Gastrocnemius medialis (tissue), 4 donors: Measurements from ENCODE around the gene BEND6. TPM values are rescaled to one million over a fixed set of nuclear protein-coding genes. Genes with fewer than 3 reads are reported as not detected.

Experiments used
- ATAC-seq, 2 donors: fragments of 150-250 bp; one replicate each; pipeline ENCODE4 v1.9.1; 2016
- DNase-seq, 2 donors: peaks; one replicate each; pipeline ENCODE4 v3.0.0-alpha.2; 2019
- H3K27ac ChIP-seq, 4 donors: fragments of 200-600 bp; sonication (generic); 1 replicate in 1 of 4; 2 replicates in 3 of 4; pipeline ENCODE4 v1.5.1; 2016 to 2018; ENCODE audit warnings: mild to moderate bottlenecking in 2 of 4, moderate library complexity in 1 of 4
- H3K27me3 ChIP-seq, 3 donors: fragments of 200-600 bp; sonication (generic) in 2 of 3; 1 replicate in 1 of 3; 2 replicates in 2 of 3; pipeline versions ENCODE4 v1.5.1 to v1.6.0; 2016 to 2019; ENCODE audit warnings: mild to moderate bottlenecking in 1 of 3, moderate library complexity in 1 of 3
- H3K36me3 ChIP-seq, 2 donors: fragments of 200-600 bp; sonication (generic) in 1 of 2; one replicate each; pipeline ENCODE4 v1.5.1; 2017 to 2018
- H3K4me1 ChIP-seq, 2 donors: fragments of 200-600 bp; sonication (generic) in 1 of 2; one replicate each; pipeline ENCODE4 v1.5.1; 2016 to 2017; ENCODE audit warnings: mild to moderate bottlenecking in 2 of 2
- H3K4me3 ChIP-seq, 4 donors: fragments of 200-600 bp; sonication (generic) in 3 of 4; 1 replicate in 1 of 4; 2 replicates in 3 of 4; pipeline ENCODE4 v1.5.1; 2016 to 2019; ENCODE audit warnings: mild to moderate bottlenecking in 2 of 4
- H3K9me3 ChIP-seq, 3 donors: fragments of 200-600 bp; sonication (generic) in 2 of 3; 1 replicate in 1 of 3; 2 replicates in 2 of 3; pipeline ENCODE4 v1.5.1; 2016 to 2019
- POLR2A ChIP-seq, 2 donors: fragments of 450-650 bp; IDR thresholded peaks; one replicate each; pipeline ENCODE4 v1.6.1; 2017; ENCODE audit warnings: antibody characterized with exemption in 2 of 2, mild to moderate bottlenecking in 2 of 2, moderate library complexity in 2 of 2
- in situ Hi-C, 4 donors: fragments of 200-750 bp; cut with MboI; loops; one replicate each; pipeline versions ENCODE4 v1.15.0 to v1.8.0; 2017; ENCODE audit warnings: low sequenced_read_pairs in 4 of 4
- intact Hi-C: fragments of 100-400 bp; cut with DNase I; formaldehyde crosslinking; loops from one replicate; pipeline ENCODE4 v1.15.1; 2023; ENCODE audit warnings: low total_unique reads
- total RNA-seq, 4 donors: library from RNA; depleted of rRNA; stranded (reverse); fragments of >200 nt; gene quantifications; one replicate each; pipeline versions ENCODE4 v1.1.0 to v1.2.3, GENCODE V29; 2016
- TF ChIP-seq, protein P1 (sequence below), 5 experiments: fragments of 450-650 bp in 3 of 5; fragments of 200-600 bp in 2 of 5; sonication (generic) in 2 of 5; IDR thresholded peaks in 4 of 5; conservative IDR thresholded peaks in 1 of 5; 1 replicate in 4 of 5; 2 replicates in 1 of 5; pipeline ENCODE4 v1.5.1; 2016 to 2019; ENCODE audit warnings: antibody characterized with exemption in 5 of 5, mild to moderate bottlenecking in 3 of 5, moderate library complexity in 3 of 5

Gene BEND6
- total RNA-seq, 4 donors from 2014 or later: 0.15 to 0.97 (median 0.56) TPM

DNA sequence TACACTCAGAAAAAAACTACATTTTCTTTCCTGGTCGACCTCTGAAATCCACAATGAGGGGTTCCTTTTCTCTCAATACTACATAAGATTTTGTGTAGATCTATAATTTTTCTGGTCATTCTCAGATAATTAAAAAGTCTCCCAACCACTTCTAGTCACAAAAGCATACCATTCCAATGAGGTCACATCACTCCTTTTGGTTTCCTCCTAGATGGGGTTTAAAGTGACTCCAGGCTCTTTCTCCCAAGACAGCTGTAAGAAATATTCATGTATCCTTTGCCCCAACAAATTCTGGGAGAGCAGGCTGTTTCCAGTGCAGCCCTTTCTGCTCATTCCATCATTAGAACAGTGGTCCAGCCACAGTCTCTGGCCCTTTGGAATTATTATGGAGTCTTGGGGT is 43.1 kb upstream of the BEND6 start:
- in situ Hi-C loops (loop anchor here in 2 of 4 donors (5.0 to 25.0 kb wide), 2 partner anchors 100 kb away; no protein-coding TSS in a partner anchor), intact Hi-C loops (loop anchor here (5.0 kb wide), 1 partner anchor 40 kb away; no protein-coding TSS in a partner anchor)
- Histone ChIP-seq H3K9me3 (no peaks in the 10 kb centered on the region), H3K36me3 (no peaks in the 10 kb centered on the region), H3K27me3 (no peaks in the 10 kb centered on the region), H3K4me3 (no peak overlapping the region), H3K27ac (no peak overlapping the region), H3K4me1 (peaks cover 3 to 5% of the 10 kb centered on the region in 2 donors)
- ATAC-seq (no peak), DNase-seq (no peak)
- TF ChIP-seq POLR2A (IDR thresholded peaks at IDR 0.05): no peak
- TF ChIP-seq, protein P1, sequence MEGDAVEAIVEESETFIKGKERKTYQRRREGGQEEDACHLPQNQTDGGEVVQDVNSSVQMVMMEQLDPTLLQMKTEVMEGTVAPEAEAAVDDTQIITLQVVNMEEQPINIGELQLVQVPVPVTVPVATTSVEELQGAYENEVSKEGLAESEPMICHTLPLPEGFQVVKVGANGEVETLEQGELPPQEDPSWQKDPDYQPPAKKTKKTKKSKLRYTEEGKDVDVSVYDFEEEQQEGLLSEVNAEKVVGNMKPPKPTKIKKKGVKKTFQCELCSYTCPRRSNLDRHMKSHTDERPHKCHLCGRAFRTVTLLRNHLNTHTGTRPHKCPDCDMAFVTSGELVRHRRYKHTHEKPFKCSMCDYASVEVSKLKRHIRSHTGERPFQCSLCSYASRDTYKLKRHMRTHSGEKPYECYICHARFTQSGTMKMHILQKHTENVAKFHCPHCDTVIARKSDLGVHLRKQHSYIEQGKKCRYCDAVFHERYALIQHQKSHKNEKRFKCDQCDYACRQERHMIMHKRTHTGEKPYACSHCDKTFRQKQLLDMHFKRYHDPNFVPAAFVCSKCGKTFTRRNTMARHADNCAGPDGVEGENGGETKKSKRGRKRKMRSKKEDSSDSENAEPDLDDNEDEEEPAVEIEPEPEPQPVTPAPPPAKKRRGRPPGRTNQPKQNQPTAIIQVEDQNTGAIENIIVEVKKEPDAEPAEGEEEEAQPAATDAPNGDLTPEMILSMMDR (IDR thresholded peaks at IDR 0.05 in 4 of 5, conservative IDR thresholded peaks at IDR 0.05 in 1 of 5): no peak

DNA sequence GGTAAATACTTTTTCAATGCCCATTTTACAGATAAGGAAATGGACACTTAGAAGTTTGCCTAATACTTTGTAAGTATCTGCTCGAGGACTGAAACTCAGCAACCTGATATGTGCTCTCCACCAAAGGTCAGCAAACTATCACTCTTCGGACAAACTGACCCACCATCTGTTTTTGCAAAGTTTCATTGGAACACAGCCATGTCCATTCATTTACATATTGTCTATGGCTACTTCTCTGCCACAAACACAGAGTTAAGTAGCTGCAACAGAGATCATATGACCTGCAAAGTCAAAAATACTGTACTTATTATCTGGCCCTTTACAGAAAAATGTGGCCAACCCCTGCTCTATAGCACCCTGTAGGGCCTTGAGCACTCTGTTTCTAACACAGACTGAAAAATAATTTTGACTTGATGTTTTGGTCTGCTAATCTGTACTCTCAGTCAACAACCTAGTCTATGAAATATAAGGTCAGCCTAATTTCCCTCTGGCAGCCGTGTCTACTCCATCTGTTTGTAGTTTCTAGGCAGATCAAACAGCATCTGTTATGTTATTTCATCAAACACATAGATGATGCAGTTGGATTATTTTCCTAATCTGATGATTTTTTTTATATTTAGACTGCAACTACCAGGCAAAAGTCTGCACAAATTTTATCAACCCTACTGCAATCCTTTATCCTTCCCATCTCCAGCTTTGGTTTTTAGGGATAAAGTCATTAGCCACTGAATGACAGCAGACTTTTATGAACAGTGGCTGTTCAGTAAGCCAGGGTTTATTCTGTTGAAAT is 41.4 kb upstream of the BEND6 start:
- TF ChIP-seq POLR2A (IDR thresholded peaks at IDR 0.05): no peak
- TF ChIP-seq, protein P1 (IDR thresholded peaks at IDR 0.05 in 4 of 5, conservative IDR thresholded peaks at IDR 0.05 in 1 of 5): no peak
- intact Hi-C loops (loop anchor here (5.0 kb wide), 1 partner anchor 39 kb away; no protein-coding TSS in a partner anchor), in situ Hi-C loops (loop anchor here in 2 of 4 donors (5.0 to 25.0 kb wide), 2 partner anchors 99 kb away; no protein-coding TSS in a partner anchor)
- peaks cover 3 to 5% of the 10 kb centered on the region in 2 donors for H3K4me1 ChIP-seq
- no peaks in the 10 kb centered on the region for H3K9me3 ChIP-seq
- no peak for DNase-seq
- H3K27ac ChIP-seq: no peak overlapping the region
- no peaks in the 10 kb centered on the region for H3K27me3 ChIP-seq
- no peaks in the 10 kb centered on the region for H3K36me3 ChIP-seq
- H3K4me3 ChIP-seq: no peak overlapping the region
- no peak for ATAC-seq

DNA sequence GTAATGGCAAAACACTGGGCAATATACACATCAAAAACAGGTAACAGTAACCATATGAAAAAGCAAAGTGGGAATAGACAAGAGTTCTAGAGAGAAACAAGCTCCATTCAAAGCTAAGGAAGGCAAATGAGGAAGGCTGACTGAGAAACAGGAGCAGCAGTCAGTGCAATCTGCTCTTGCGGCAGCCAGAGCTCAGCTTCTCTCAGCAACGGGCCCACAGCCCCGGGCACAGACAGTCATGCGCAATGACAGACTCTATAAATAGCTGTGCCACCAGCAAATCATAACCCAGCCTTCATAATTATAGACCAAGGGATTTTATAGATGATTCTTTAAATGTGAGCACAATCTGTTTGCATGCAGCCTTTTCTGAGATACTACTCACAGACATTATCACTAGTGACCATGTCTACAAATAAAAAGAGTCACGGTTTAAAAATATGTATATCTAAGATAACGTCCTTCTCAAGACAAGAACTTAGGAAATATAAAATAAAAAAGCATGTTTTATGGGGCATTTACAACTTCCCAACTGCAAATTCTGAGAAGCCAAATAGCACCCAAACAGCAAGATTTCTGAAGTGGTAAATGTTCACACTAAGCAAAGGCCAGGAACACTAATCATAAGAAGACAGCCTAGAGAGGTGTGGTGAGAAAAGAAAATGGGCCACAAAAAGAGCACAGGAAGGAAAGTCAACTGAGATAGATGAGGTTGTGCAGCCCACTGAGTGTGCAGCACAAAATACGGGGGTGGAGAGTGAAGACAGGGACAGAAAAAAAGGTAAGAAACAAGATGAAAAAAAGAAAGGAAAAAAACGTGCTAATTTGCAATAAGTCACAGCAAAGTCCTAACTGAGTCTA is 39.9 kb upstream of the BEND6 start:
- DNase-seq (peak; percentile 13 to 35), ATAC-seq (peak; percentile 72 to 82)
- no peaks in the 10 kb centered on the region for H3K27me3 ChIP-seq
- in situ Hi-C loops (loop anchor here in 2 of 4 donors (5.0 to 25.0 kb wide), 2 partner anchors 97 kb away; no protein-coding TSS in a partner anchor), intact Hi-C loops (loop anchor here (5.0 kb wide), 1 partner anchor 37 kb away; no protein-coding TSS in a partner anchor)
- H3K4me1 ChIP-seq: peaks cover 3 to 5% of the 10 kb centered on the region in 2 donors
- no peaks in the 10 kb centered on the region for H3K36me3 ChIP-seq
- H3K27ac ChIP-seq: peak overlapping the region in 2 of 4 donors; percentile 28 to 35
- H3K4me3 ChIP-seq: no peak overlapping the region
- TF ChIP-seq, protein P1 (IDR thresholded peaks at IDR 0.05 in 4 of 5, conservative IDR thresholded peaks at IDR 0.05 in 1 of 5): no peak
- TF ChIP-seq POLR2A (IDR thresholded peaks at IDR 0.05): no peak
- no peaks in the 10 kb centered on the region for H3K9me3 ChIP-seq

DNA sequence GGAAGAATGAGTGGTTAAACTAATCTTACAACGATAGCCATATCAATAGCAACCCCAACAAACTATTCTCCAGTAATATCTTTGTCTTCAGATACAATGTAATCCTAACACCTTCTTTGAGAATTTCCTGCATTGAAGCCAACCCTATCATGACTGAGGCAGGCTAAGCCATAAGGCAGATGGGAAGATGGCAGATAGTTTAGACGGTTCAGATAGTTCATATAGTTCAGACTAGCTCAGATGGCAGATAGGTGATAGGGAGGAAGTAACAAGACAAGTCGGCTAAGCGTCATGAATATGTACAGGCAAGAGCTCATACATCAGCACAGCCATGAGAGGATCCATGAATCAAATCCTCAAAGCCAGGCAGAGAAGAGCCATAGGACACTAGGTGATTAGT is 39.1 kb upstream of the BEND6 start:
- DNase-seq (no peak), ATAC-seq (no peak)
- intact Hi-C loops (no loop called here), in situ Hi-C loops (loop anchor here in 1 of 4 donors (25.0 kb wide), 1 partner anchor 96 kb away; no protein-coding TSS in a partner anchor)
- H3K4me1 ChIP-seq: peaks cover 3 to 5% of the 10 kb centered on the region in 2 donors
- no peak overlapping the region for H3K4me3 ChIP-seq
- no peaks in the 10 kb centered on the region for H3K27me3 ChIP-seq
- no peaks in the 10 kb centered on the region for H3K9me3 ChIP-seq
- TF ChIP-seq, protein P1 (IDR thresholded peaks at IDR 0.05 in 4 of 5, conservative IDR thresholded peaks at IDR 0.05 in 1 of 5): no peak
- TF ChIP-seq POLR2A (IDR thresholded peaks at IDR 0.05): no peak
- H3K36me3 ChIP-seq: no peaks in the 10 kb centered on the region
- H3K27ac ChIP-seq: no peak overlapping the region
